ENCODE measurements around the gene LTC4S. TPM values are rescaled to one million over a fixed set of nuclear protein-coding genes. Genes with fewer than 3 reads are reported as not detected.
A peak's percentile ranks its signal among the peaks of the same experiment; 100 is the strongest.

Gene LTC4S
- total and polyA plus RNA-seq, 9 of the 15 experiments (the other 6 are each of a cell fraction or from before 2014, with no cell fraction given) = 0.17 to 0.77 (median 0.75) TPM; not detected in 6

- TF ChIP-seq CHD7 (IDR thresholded peaks at IDR 0.05; ENCODE audit: low read depth, low read length) (no peak), BRD4 (IDR thresholded peaks at IDR 0.05) (no peak), ZNF23 (CRISPR knock-in tag; IDR thresholded peaks at IDR 0.05) (no peak), FOXK2 (conservative IDR thresholded peaks at IDR 0.05 in 1 of 2, IDR thresholded peaks at IDR 0.05 in 1 of 2; ENCODE audit: low read depth in 2 of 2) (no peak), MBD2 (IDR thresholded peaks at IDR 0.05; ENCODE audit: borderline replicate concordance, low read depth) (no peak), ZNF511 (CRISPR knock-in tag; IDR thresholded peaks at IDR 0.05) (no peak), CHAMP1 (IDR thresholded peaks at IDR 0.05) (no peak), PURB (CRISPR knock-in tag; IDR thresholded peaks at IDR 0.05; ENCODE audit: low read depth) (no peak), NEUROD1 (IDR thresholded peaks at IDR 0.05; ENCODE audit: borderline replicate concordance, low read depth, low read length, partially characterized antibody) (no peak), LARP7 (IDR thresholded peaks at IDR 0.05) (no peak), SRSF1 (IDR thresholded peaks at IDR 0.05; ENCODE audit: low read depth, low read length) (no peak), SP1 (CRISPR knock-in tag; IDR thresholded peaks at IDR 0.05) (no peak), ZNF436 (CRISPR knock-in tag; IDR thresholded peaks at IDR 0.05) (0 out of 2 replicates have a peak, but pooled peaks have one; percentile 17)
Measured at GRCh38 chr5:179837076-179838011, 43.6 kb downstream of the LTC4S start (continued).

All from K562 (cell line).